Measurements from ENCODE around the gene BLNK. TPM values are rescaled to one million over a fixed set of nuclear protein-coding genes. Genes with fewer than 3 reads are reported as not detected.

BLNK gene
- total RNA-seq, 1 experiment from 2014 or later = not detected

GRCh38 chr10:96283756-96284155 is 12.4 kb upstream of the BLNK start:
- Histone ChIP-seq H3K27me3 (replicated peaks; ENCODE audit: insufficient read depth, low read depth, low read length, poor library complexity) (no peaks in the 10 kb centered on the region), H3K27ac (ENCODE audit: low read depth, low read length, poor library complexity, severe bottlenecking) (no peak overlapping the region), H3K4me3 (ENCODE audit: low read depth, low read length, poor library complexity, severe bottlenecking) (no peak overlapping the region), H3K9me3 (ENCODE audit: low read depth, low read length, poor library complexity, severe bottlenecking) (no peaks in the 10 kb centered on the region), H3K4me1 (ENCODE audit: insufficient read depth, low read length, poor library complexity, severe bottlenecking) (no peaks in the 10 kb centered on the region), H3K36me3 (ENCODE audit: insufficient read depth, low read length, poor library complexity, severe bottlenecking) (no peaks in the 10 kb centered on the region)
- CTCF ChIA-PET = no interaction called here
- TF ChIP-seq EZH2 (IDR thresholded peaks at IDR 0.05; ENCODE audit: borderline replicate concordance, low read depth, low read length, poor library complexity, severe bottlenecking) = no peak
- TF ChIP-seq CTCF (conservative IDR thresholded peaks at IDR 0.05; ENCODE audit: low read depth, low read length) = no peak
- intact Hi-C loops (cut with micrococcal nuclease; ENCODE audit: unreplicated experiment) = no loop called here
- no TSS peak for BruUV-seq (replicated peaks)
- no peak for DNase-seq (ENCODE audit: low spot score)
- POLR2A ChIA-PET (ENCODE audit: low non-redundant PET) = no interaction called here

GRCh38 chr10:96283351-96283750 is 12.0 kb upstream of the BLNK start:
- H3K27me3 ChIP-seq (replicated peaks; ENCODE audit: insufficient read depth, low read depth, low read length, poor library complexity) = no peaks in the 10 kb centered on the region
- no peak for DNase-seq (ENCODE audit: low spot score)
- H3K36me3 ChIP-seq (ENCODE audit: insufficient read depth, low read length, poor library complexity, severe bottlenecking) = no peaks in the 10 kb centered on the region
- no peak overlapping the region for H3K4me3 ChIP-seq (ENCODE audit: low read depth, low read length, poor library complexity, severe bottlenecking)
- POLR2A ChIA-PET (ENCODE audit: low non-redundant PET) = no interaction called here
- no peak for TF ChIP-seq EZH2 (IDR thresholded peaks at IDR 0.05; ENCODE audit: borderline replicate concordance, low read depth, low read length, poor library complexity, severe bottlenecking)
- no peak for TF ChIP-seq CTCF (conservative IDR thresholded peaks at IDR 0.05; ENCODE audit: low read depth, low read length)
- CTCF ChIA-PET = no interaction called here
- intact Hi-C loops (cut with micrococcal nuclease; ENCODE audit: unreplicated experiment) = no loop called here
- no TSS peak for BruUV-seq (replicated peaks)
- no peak overlapping the region for H3K27ac ChIP-seq (ENCODE audit: low read depth, low read length, poor library complexity, severe bottlenecking)
- H3K9me3 ChIP-seq (ENCODE audit: low read depth, low read length, poor library complexity, severe bottlenecking) = no peaks in the 10 kb centered on the region
- H3K4me1 ChIP-seq (ENCODE audit: insufficient read depth, low read length, poor library complexity, severe bottlenecking) = no peaks in the 10 kb centered on the region

GRCh38 chr10:96281444-96282029 is 10.2 kb upstream of the BLNK start:
- TF ChIP-seq EZH2 (IDR thresholded peaks at IDR 0.05; ENCODE audit: borderline replicate concordance, low read depth, low read length, poor library complexity, severe bottlenecking) (no peak), CTCF (conservative IDR thresholded peaks at IDR 0.05; ENCODE audit: low read depth, low read length) (no peak)
- no peaks in the 10 kb centered on the region for H3K9me3 ChIP-seq (ENCODE audit: low read depth, low read length, poor library complexity, severe bottlenecking)
- BruUV-seq (replicated peaks) = no TSS peak
- intact Hi-C loops (cut with micrococcal nuclease; ENCODE audit: unreplicated experiment) = no loop called here
- POLR2A ChIA-PET (ENCODE audit: low non-redundant PET) = no interaction called here
- no peak overlapping the region for H3K4me3 ChIP-seq (ENCODE audit: low read depth, low read length, poor library complexity, severe bottlenecking)
- CTCF ChIA-PET = no interaction called here
- no peaks in the 10 kb centered on the region for H3K36me3 ChIP-seq (ENCODE audit: insufficient read depth, low read length, poor library complexity, severe bottlenecking)
- no peaks in the 10 kb centered on the region for H3K4me1 ChIP-seq (ENCODE audit: insufficient read depth, low read length, poor library complexity, severe bottlenecking)
- H3K27ac ChIP-seq (ENCODE audit: low read depth, low read length, poor library complexity, severe bottlenecking) = no peak overlapping the region
- no peak for DNase-seq (ENCODE audit: low spot score)
- no peaks in the 10 kb centered on the region for H3K27me3 ChIP-seq (replicated peaks; ENCODE audit: insufficient read depth, low read depth, low read length, poor library complexity)

Measured in A673 (cell line).